Sigmoid colon (tissue), 4 donors: ENCODE data around the gene C14orf93.

Experiments used
- EP300 ChIP-seq, 4 donors: sonication (generic); formaldehyde crosslinking; IDR thresholded peaks; one replicate each; pipeline ENCODE4 v1.6.1; 2017; ENCODE audit warnings: antibody characterized with exemption in 4 of 4
- TF ChIP-seq, protein P1 (sequence below), 4 experiments: fragments of 450-650 bp in 3 of 4; fragments of 200-600 bp in 1 of 4; IDR thresholded peaks; one replicate each; pipeline ENCODE4 v1.5.1; 2016 to 2019; ENCODE audit warnings: antibody characterized with exemption in 4 of 4, mild to moderate bottlenecking in 3 of 4, moderate library complexity in 2 of 4

GRCh38 chr14:23042162-23042965, 32.4 kb upstream of the C14orf93 start, which contains the start of gene PSMB11:
- no peak for TF ChIP-seq EP300 (IDR thresholded peaks at IDR 0.05)
- TF ChIP-seq, protein P1, sequence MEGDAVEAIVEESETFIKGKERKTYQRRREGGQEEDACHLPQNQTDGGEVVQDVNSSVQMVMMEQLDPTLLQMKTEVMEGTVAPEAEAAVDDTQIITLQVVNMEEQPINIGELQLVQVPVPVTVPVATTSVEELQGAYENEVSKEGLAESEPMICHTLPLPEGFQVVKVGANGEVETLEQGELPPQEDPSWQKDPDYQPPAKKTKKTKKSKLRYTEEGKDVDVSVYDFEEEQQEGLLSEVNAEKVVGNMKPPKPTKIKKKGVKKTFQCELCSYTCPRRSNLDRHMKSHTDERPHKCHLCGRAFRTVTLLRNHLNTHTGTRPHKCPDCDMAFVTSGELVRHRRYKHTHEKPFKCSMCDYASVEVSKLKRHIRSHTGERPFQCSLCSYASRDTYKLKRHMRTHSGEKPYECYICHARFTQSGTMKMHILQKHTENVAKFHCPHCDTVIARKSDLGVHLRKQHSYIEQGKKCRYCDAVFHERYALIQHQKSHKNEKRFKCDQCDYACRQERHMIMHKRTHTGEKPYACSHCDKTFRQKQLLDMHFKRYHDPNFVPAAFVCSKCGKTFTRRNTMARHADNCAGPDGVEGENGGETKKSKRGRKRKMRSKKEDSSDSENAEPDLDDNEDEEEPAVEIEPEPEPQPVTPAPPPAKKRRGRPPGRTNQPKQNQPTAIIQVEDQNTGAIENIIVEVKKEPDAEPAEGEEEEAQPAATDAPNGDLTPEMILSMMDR (IDR thresholded peaks at IDR 0.05): no peak
